Lung (tissue), 12 donors: ENCODE data around the gene ADGRE3. TPM values are rescaled to one million over a fixed set of nuclear protein-coding genes. Genes with fewer than 3 reads are reported as not detected.
A peak's percentile ranks its signal among the peaks of the same experiment; 100 is the strongest.

Source experiments
- ATAC-seq: fragments of 200-7000 bp; cut with Tn5 transposase; one replicate; pipeline ENCODE4 v1.9.1; 2020; ENCODE audit warnings: moderate number of reproducible peaks; ENCODE audit not compliant: insufficient read depth, low FRiP score
- DNase-seq, 3 donors: peaks; one replicate each; pipeline ENCODE4 v3.0.0-alpha.2; 2013 to 2017
- H3K27ac ChIP-seq, 2 donors: one replicate each; pipeline ENCODE4 v1.5.1; 2013; ENCODE audit warnings: mild to moderate bottlenecking in 2 of 2, moderate library complexity in 2 of 2, control low read depth in 1 of 2, inconsistent platforms in 1 of 2, low read depth in 1 of 2, low read length in 1 of 2
- H3K27me3 ChIP-seq, 3 donors: one replicate each; pipeline ENCODE4 v1.5.1; 2013; ENCODE audit warnings: low read length in 2 of 3; ENCODE audit not compliant: control insufficient read depth in 3 of 3, insufficient read depth in 3 of 3
- H3K36me3 ChIP-seq, 4 donors: one replicate each; pipeline ENCODE4 v1.5.1; 2013; ENCODE audit warnings: low read length in 4 of 4, mild to moderate bottlenecking in 1 of 4, moderate library complexity in 1 of 4; ENCODE audit not compliant: control insufficient read depth in 4 of 4, insufficient read depth in 4 of 4
- H3K4me1 ChIP-seq, 5 donors: one replicate each; pipeline ENCODE4 v1.5.1; 2013; ENCODE audit warnings: low read length in 5 of 5, mild to moderate bottlenecking in 2 of 5, moderate library complexity in 1 of 5; ENCODE audit not compliant: control insufficient read depth in 5 of 5, insufficient read depth in 5 of 5
- H3K4me3 ChIP-seq: one replicate; pipeline ENCODE4 v1.5.1; 2013; ENCODE audit warnings: mild to moderate bottlenecking, control low read depth, moderate library complexity
- H3K9ac ChIP-seq, 2 donors: one replicate each; pipeline ENCODE4 v1.5.1; 2013; ENCODE audit warnings: low read length in 2 of 2, control low read depth in 1 of 2; ENCODE audit not compliant: insufficient read depth in 1 of 2
- H3K9me3 ChIP-seq, 4 donors: one replicate each; pipeline ENCODE4 v1.5.1; 2013; ENCODE audit warnings: low read length in 3 of 4, mild to moderate bottlenecking in 1 of 4, moderate library complexity in 1 of 4; ENCODE audit not compliant: control insufficient read depth in 4 of 4, insufficient read depth in 3 of 4
- CTCF ChIP-seq: IDR thresholded peaks from 2 replicates; pipeline ENCODE4 v1.5.1; 2012; ENCODE audit warnings: mild to moderate bottlenecking; ENCODE audit errors: control extremely low read depth, extremely low read depth
- WGBS, 2 donors: extraction: QIAGEN DNeasy Blood & Tissue Kit; methylation state at CpG; one replicate each; pipeline ENCODE4 v1.1.7; 2013; 5-methylcytosine and 5-hydroxymethylcytosine counted together
- polyA plus RNA-seq, 2 donors: library from polyadenylated mRNA; stranded (reverse); fragments of 200-250 nt; gene quantifications; one replicate each; pipeline ENCODE4 v1.2.1, GENCODE V29; 2013
- total RNA-seq, 2 donors: library from RNA; depleted of rRNA in 1 of 2; stranded (reverse); fragments of >200 nt in 1 of 2; gene quantifications; one replicate each; pipeline ENCODE4 v1.2.1, GENCODE V29; 2014 to 2021
- donor health status: control.
- donor health status: control.
- donor health status: Bipolar disorder and iron deficiency.
- donor health status: healthy.
- donor health status: DM: yes; HTN: yes; CAD: no.

ADGRE3 gene
- total and polyA plus RNA-seq, 4 donors = 1.5 to 2.1 (median 1.7) TPM

DNA sequence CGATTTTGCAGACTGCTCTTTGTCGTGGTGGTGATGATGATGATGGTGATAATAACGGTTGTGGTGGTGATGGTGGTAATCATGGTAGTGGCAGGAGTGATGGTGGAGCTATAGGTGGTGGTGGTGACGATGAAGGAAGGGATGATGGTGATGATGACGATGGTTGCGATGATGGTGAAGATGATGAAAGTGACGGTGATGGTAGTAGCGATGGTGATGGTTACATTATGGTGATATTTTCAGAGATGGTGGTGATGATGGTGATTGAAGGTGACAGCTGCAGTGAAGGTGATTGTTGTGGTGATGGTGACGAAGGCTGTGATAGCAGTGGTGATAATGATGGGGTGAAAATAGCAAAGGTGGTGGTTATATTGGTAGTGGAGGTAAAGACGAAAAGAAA is 2.1 kb upstream of the ADGRE3 start:
- 87 to 92% methylated on average over 10 of the region's 10 CpGs for WGBS, 2 donors
- TF ChIP-seq CTCF = no peak

GRCh38 chr19:14673088-14673487 is 1.6 kb downstream of the ADGRE3 start:
- no peak overlapping the region for H3K9ac ChIP-seq
- ATAC-seq (no peak), DNase-seq (no peak)
- H3K9me3 ChIP-seq = peaks cover 0 to 10% (median 2%) of the 10 kb centered on the region in 4 donors
- peaks cover 0 to 7% (median 0%) of the 10 kb centered on the region in 3 donors for H3K27me3 ChIP-seq
- H3K4me1 ChIP-seq = no peaks in the 10 kb centered on the region
- no peaks in the 10 kb centered on the region for H3K36me3 ChIP-seq
- H3K27ac ChIP-seq = no peak overlapping the region
- no peak overlapping the region for H3K4me3 ChIP-seq
- TF ChIP-seq CTCF = no peak
- WGBS, 2 donors = 76 to 88% methylated on average over 1 of the region's 1 CpG

More for the DNA sequence above, 2.1 kb upstream of the ADGRE3 start:
- H3K4me1 ChIP-seq = no peaks in the 10 kb centered on the region
- peaks cover 0 to 7% (median 0%) of the 10 kb centered on the region in 3 donors for H3K27me3 ChIP-seq
- H3K27ac ChIP-seq = no peak overlapping the region
- H3K9ac ChIP-seq = no peak overlapping the region
- no peak overlapping the region for H3K4me3 ChIP-seq
- DNase-seq (no peak), ATAC-seq (no peak)
- peaks cover 0 to 2% (median 0%) of the 10 kb centered on the region in 4 donors for H3K9me3 ChIP-seq
- H3K36me3 ChIP-seq = no peaks in the 10 kb centered on the region

GRCh38 chr19:14672188-14672872 is 2.3 kb downstream of the ADGRE3 start:
- H3K4me1 ChIP-seq = no peaks in the 10 kb centered on the region
- DNase-seq = no peak
- no peak overlapping the region for H3K4me3 ChIP-seq
- H3K9ac ChIP-seq = no peak overlapping the region
- no peaks in the 10 kb centered on the region for H3K36me3 ChIP-seq
- peak overlapping the region in 1 of 2 donors; percentile 33 for H3K27ac ChIP-seq
- H3K27me3 ChIP-seq = peaks cover 0 to 7% (median 0%) of the 10 kb centered on the region in 3 donors
- no peak for ATAC-seq
- WGBS, 2 donors = 67 to 70% methylated on average over 3 of the region's 3 CpGs
- peaks cover 0 to 10% (median 2%) of the 10 kb centered on the region in 4 donors for H3K9me3 ChIP-seq
- TF ChIP-seq CTCF = no peak

GRCh38 chr19:14670408-14670807 is 4.2 kb downstream of the ADGRE3 start:
- 72 to 81% methylated on average over 2 of the region's 2 CpGs for WGBS, 2 donors
- H3K4me3 ChIP-seq = no peak overlapping the region
- DNase-seq (no peak), ATAC-seq (no peak)
- no peak overlapping the region for H3K27ac ChIP-seq
- no peak overlapping the region for H3K9ac ChIP-seq
- no peaks in the 10 kb centered on the region for H3K36me3 ChIP-seq
- no peak for TF ChIP-seq CTCF
- H3K9me3 ChIP-seq = peaks cover 0 to 9% (median 2%) of the 10 kb centered on the region in 4 donors
- H3K4me1 ChIP-seq = no peaks in the 10 kb centered on the region
- peaks cover 0 to 7% (median 0%) of the 10 kb centered on the region in 3 donors for H3K27me3 ChIP-seq
